Neuron (in vitro differentiated cells): Measurements from ENCODE around the gene C3orf49.

ENCODE experiments used
- H2AFZ ChIP-seq: one replicate; pipeline ENCODE4 v1.6.1; 2013; ENCODE audit warnings: low read depth, mild to moderate bottlenecking, inconsistent platforms, low read length, moderate library complexity
- H3K27me3 ChIP-seq: one replicate; pipeline ENCODE4 v1.6.1; 2013; ENCODE audit warnings: low read length; ENCODE audit not compliant: insufficient read depth
- H3K36me3 ChIP-seq: one replicate; pipeline ENCODE4 v1.6.1; 2013; ENCODE audit warnings: low read length; ENCODE audit not compliant: insufficient read depth
- H3K4me1 ChIP-seq: one replicate; pipeline ENCODE4 v1.6.1; 2013; ENCODE audit warnings: low read length; ENCODE audit not compliant: insufficient read depth
- H3K4me3 ChIP-seq: 2 replicates; pipeline ENCODE4 v1.5.1; 2013; ENCODE audit warnings: mild to moderate bottlenecking, low read length, moderate library complexity
- H3K9me3 ChIP-seq: one replicate; pipeline ENCODE4 v1.6.1; 2013; ENCODE audit warnings: low read length

C3orf49 gene

DNA sequence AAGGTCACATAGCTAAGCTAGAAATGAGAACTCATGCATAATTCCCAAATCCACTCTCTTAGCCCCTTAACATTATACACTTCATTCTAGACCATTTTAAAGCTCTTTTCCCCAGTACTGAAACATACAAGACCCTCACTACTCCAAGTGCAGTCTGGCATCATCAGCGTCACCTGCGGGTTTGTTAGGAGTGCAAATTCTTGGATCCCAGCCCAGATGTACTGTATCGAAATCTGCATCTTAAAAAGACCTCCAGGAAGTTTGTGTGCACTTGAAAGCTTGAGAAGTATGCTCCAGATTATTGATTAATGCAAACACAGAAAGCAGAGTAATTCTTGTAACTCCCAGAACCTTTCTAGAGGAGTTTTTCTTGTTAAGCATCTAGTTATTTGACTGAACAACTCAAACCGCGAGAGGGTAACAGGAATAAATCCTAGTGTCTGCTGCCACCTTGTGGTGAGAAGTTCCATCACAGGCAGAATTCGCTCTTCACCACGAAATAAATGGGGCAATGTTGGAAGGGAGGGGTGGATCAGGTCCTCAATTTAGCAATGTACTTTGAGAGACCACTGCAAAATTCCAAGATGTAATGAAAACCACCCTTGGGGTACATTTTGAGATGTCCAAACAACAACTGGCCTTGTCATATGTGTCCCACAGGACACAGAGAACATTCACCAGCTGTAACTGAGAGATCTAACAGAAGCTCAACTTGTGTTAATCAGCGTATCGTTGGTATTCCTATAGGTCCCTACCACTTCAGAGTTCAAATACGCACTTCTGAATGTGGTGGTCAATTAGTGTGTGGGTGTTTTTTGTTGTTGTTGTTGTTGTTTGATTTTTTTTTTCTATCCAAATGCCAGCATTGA is 583 bp upstream of the C3orf49 start:
- Histone ChIP-seq H3K9me3 (no peaks in the 10 kb centered on the region), H3K36me3 (no peaks in the 10 kb centered on the region), H2AFZ (no peak overlapping the region), H3K4me1 (peaks cover 6% of the 10 kb centered on the region), H3K27me3 (no peaks in the 10 kb centered on the region), H3K4me3 (no peak overlapping the region)

DNA sequence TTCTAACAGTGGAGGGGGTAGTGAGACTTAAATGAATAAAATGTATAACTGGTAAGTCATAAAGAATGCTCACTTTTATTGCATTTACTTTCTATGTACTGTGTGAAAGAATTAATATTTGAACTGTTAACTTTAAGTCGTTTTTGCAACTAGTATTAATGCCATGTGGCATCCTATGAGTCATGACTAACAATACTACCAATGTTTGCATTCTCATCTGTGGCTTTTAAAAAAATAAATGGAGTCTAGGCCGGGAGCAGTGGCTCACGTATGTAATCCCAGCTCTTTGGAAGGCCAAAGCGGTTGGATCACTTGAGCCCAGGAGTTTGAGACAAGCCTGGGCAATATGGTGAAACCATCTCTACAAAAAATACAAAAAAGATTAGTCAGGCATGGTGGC is 5.2 kb downstream of the C3orf49 start:
- Histone ChIP-seq H3K4me1 (no peaks in the 10 kb centered on the region), H2AFZ (no peak overlapping the region), H3K9me3 (no peaks in the 10 kb centered on the region), H3K36me3 (peaks cover 3% of the 10 kb centered on the region), H3K27me3 (no peaks in the 10 kb centered on the region), H3K4me3 (no peak overlapping the region)

GRCh38 chr3:63830526-63830925 is 11.4 kb downstream of the C3orf49 start:
- Histone ChIP-seq H3K36me3 (peaks cover 43% of the 10 kb centered on the region), H3K4me3 (no peak overlapping the region), H3K9me3 (no peaks in the 10 kb centered on the region), H3K27me3 (no peaks in the 10 kb centered on the region), H2AFZ (no peak overlapping the region), H3K4me1 (no peaks in the 10 kb centered on the region)

- peaks cover 50% of the 10 kb centered on the region for H3K36me3 ChIP-seq
- H3K4me1 ChIP-seq = no peaks in the 10 kb centered on the region
- no peaks in the 10 kb centered on the region for H3K27me3 ChIP-seq
- H3K9me3 ChIP-seq = no peaks in the 10 kb centered on the region
- H3K4me3 ChIP-seq = no peak overlapping the region
- no peak overlapping the region for H2AFZ ChIP-seq
Observed at GRCh38 chr3:63832395-63832794, 13.3 kb downstream of the C3orf49 start.

GRCh38 chr3:63841704-63842103 is 22.6 kb downstream of the C3orf49 start:
- H3K9me3 ChIP-seq = no peaks in the 10 kb centered on the region
- no peak overlapping the region for H2AFZ ChIP-seq
- peaks cover 2% of the 10 kb centered on the region for H3K4me1 ChIP-seq
- H3K27me3 ChIP-seq = no peaks in the 10 kb centered on the region
- H3K4me3 ChIP-seq = no peak overlapping the region
- H3K36me3 ChIP-seq = peaks cover 1% of the 10 kb centered on the region

- Histone ChIP-seq H2AFZ (no peak overlapping the region), H3K4me1 (peaks cover 2% of the 10 kb centered on the region), H3K36me3 (no peaks in the 10 kb centered on the region), H3K4me3 (no peak overlapping the region), H3K9me3 (no peaks in the 10 kb centered on the region), H3K27me3 (no peaks in the 10 kb centered on the region)
Observed at GRCh38 chr3:63842127-63842526, 23.0 kb downstream of the C3orf49 start.

GRCh38 chr3:63845215-63845614 is 26.1 kb downstream of the C3orf49 start:
- H3K4me1 ChIP-seq = peaks cover 2% of the 10 kb centered on the region
- H3K4me3 ChIP-seq = no peak overlapping the region
- H3K9me3 ChIP-seq = no peaks in the 10 kb centered on the region
- no peaks in the 10 kb centered on the region for H3K27me3 ChIP-seq
- H3K36me3 ChIP-seq = no peaks in the 10 kb centered on the region
- H2AFZ ChIP-seq = no peak overlapping the region

- Histone ChIP-seq H3K4me3 (no peak overlapping the region), H2AFZ (no peak overlapping the region), H3K27me3 (no peaks in the 10 kb centered on the region), H3K36me3 (no peaks in the 10 kb centered on the region), H3K4me1 (no peaks in the 10 kb centered on the region), H3K9me3 (no peaks in the 10 kb centered on the region)
Observed at GRCh38 chr3:63847718-63848450, 28.8 kb downstream of the C3orf49 start.

DNA sequence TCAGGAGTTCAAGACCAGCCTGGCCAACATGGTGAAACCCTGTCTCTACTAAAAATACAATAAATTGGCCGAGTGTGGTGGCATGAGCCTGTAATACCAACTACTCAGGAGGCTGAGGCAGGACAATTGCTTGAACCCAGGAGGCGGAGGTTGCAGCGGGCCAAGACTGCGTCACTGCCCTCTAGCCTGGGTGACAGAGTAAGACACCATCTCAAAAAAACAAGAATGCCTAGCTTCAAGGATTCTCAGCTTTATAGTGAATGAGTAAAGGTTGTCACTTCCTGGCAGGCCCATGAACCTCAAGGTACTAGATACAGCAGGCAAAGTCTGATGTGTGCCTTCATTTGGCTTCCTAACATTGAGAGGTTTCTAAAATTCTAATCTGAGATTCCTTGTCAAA is 30.1 kb downstream of the C3orf49 start:
- H3K4me3 ChIP-seq = no peak overlapping the region

DNA sequence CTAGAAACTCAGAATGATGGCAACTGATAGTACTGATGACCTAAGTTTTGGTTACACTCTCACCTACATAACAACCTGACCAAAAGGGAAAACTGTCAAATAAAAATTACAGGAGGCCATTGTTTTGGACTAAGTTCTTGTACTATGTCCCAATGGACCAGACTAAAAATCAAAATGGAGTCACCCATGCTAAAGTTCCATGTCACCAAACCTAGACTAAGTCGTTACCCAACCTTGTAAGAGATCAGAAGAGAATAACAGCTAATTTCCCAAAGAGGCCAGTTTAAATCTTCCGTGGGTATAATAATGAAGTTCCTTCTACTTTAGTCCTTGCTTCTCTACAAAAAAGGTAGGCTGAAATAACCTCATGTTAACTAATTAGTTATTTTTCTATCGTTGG is 32.2 kb downstream of the C3orf49 start:
- Histone ChIP-seq H3K9me3 (no peaks in the 10 kb centered on the region), H3K4me1 (no peaks in the 10 kb centered on the region), H3K36me3 (no peaks in the 10 kb centered on the region), H2AFZ (no peak overlapping the region), H3K27me3 (no peaks in the 10 kb centered on the region), H3K4me3 (no peak overlapping the region)

More for the DNA sequence above, 30.1 kb downstream of the C3orf49 start:
- no peaks in the 10 kb centered on the region for H3K9me3 ChIP-seq
- H3K36me3 ChIP-seq = no peaks in the 10 kb centered on the region
- no peaks in the 10 kb centered on the region for H3K4me1 ChIP-seq
- no peak overlapping the region for H2AFZ ChIP-seq
- H3K27me3 ChIP-seq = no peaks in the 10 kb centered on the region

DNA sequence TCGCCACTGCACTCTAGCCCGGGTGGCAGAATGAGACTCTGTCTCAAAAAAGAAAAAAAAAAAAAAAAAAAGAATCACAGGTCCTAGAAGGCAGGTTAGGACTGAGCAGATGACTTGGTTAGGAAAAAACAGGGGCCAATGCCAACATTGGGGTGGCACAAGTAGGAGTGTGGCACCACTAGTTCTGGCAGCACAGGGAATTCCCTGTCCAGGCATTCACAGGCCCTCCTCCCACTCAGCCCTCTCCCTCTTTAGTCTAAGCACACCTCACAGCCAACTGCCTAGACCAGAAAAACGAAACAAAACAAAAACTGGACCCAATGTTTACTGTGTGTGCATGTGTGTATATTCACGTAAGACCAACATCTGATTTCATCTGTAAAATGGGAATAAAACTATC is 34.0 kb downstream of the C3orf49 start:
- H3K4me1 ChIP-seq = no peaks in the 10 kb centered on the region
- no peaks in the 10 kb centered on the region for H3K9me3 ChIP-seq
- no peak overlapping the region for H2AFZ ChIP-seq
- H3K27me3 ChIP-seq = no peaks in the 10 kb centered on the region
- H3K36me3 ChIP-seq = no peaks in the 10 kb centered on the region
- no peak overlapping the region for H3K4me3 ChIP-seq

GRCh38 chr3:63855333-63855940 is 36.3 kb downstream of the C3orf49 start:
- no peaks in the 10 kb centered on the region for H3K4me1 ChIP-seq
- H3K9me3 ChIP-seq = no peaks in the 10 kb centered on the region
- H3K4me3 ChIP-seq = no peak overlapping the region
- H2AFZ ChIP-seq = no peak overlapping the region
- no peaks in the 10 kb centered on the region for H3K27me3 ChIP-seq
- no peaks in the 10 kb centered on the region for H3K36me3 ChIP-seq

DNA sequence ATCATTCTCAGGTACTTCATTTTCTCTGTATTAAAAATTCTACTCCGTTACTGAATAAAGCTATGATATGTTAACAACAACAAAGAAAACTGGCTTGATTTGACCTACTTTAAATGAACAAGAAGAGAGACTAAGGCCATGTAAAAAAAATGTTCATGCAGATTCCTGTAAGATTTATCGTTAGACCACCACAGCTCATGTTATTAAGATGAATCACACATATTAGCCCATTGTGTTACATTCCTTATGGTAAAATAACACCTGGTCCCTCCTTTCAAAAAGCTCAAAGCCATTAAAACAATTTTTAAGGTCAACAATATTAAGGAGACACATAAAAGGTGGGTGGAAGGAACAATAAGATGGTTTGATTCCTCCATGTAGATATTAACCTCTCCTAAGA is 38.2 kb downstream of the C3orf49 start:
- no peaks in the 10 kb centered on the region for H3K9me3 ChIP-seq
- H3K4me3 ChIP-seq = no peak overlapping the region

More for the DNA sequence above, 38.2 kb downstream of the C3orf49 start:
- Histone ChIP-seq H3K36me3 (no peaks in the 10 kb centered on the region), H3K4me1 (peaks cover 5% of the 10 kb centered on the region), H2AFZ (no peak overlapping the region), H3K27me3 (no peaks in the 10 kb centered on the region)
